GM12872 (cell line): ENCODE measurements around the gene TMEM185A.

Experiments
- TF ChIP-seq, protein P1 (sequence below): IDR thresholded peaks from 3 replicates; pipeline ENCODE4 v1.5.1; 2011; ENCODE audit warnings: low read depth, mild to moderate bottlenecking, low read length, moderate library complexity; ENCODE audit not compliant: insufficient read depth

The TMEM185A gene

DNA sequence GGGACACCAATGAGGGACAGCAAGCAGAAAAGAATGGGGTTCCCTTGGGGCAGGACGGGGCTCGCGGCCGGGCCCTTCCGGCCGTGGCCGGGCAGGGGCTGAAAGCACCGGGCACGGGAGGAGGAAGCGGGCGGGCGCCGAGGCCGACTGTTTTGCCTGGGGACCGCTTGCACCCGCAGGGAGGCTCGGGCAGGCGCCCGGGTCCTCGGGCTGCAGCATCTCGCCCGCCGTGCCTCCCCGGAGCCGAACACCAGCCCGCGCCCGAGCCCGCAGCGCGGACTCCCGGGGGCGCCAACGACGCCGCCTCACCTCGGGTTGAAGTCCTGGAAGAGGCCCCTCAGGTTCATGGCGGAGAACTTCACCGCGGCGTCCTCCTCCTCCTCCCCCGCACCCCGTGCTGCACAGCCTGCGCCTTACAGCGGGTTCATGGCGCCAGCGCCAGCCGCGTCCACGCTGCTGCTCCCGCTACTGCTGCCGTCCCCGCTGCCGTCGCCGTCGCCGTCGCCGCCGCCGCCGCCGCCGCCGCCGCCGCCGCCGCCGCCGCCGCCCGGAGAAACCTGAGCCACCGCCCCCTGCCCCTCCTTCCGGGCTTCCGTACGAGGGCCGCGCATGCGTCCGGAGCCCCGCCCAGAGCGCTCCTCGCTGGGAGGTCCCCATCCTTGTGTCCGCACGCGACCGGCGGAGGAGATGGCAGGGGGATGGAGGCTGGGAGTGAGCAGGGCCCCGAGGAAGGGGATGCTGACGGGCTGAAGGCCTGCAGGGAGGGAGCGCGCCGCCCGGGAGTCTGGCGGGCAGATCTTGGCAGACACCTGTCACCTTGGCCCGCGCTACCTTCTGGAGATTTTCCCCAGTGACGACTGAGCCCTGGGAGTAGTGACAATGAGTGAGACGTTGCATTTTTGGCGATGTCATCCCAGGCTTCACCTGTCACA is at the start of gene TMEM185A:
TSS of gene TMEM185A (minus strand) at position 559 of the 932 bp plus-strand sequence. CDS start at position 347, 212 bp downstream.
- TF ChIP-seq, protein P1, sequence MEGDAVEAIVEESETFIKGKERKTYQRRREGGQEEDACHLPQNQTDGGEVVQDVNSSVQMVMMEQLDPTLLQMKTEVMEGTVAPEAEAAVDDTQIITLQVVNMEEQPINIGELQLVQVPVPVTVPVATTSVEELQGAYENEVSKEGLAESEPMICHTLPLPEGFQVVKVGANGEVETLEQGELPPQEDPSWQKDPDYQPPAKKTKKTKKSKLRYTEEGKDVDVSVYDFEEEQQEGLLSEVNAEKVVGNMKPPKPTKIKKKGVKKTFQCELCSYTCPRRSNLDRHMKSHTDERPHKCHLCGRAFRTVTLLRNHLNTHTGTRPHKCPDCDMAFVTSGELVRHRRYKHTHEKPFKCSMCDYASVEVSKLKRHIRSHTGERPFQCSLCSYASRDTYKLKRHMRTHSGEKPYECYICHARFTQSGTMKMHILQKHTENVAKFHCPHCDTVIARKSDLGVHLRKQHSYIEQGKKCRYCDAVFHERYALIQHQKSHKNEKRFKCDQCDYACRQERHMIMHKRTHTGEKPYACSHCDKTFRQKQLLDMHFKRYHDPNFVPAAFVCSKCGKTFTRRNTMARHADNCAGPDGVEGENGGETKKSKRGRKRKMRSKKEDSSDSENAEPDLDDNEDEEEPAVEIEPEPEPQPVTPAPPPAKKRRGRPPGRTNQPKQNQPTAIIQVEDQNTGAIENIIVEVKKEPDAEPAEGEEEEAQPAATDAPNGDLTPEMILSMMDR: no peak

DNA sequence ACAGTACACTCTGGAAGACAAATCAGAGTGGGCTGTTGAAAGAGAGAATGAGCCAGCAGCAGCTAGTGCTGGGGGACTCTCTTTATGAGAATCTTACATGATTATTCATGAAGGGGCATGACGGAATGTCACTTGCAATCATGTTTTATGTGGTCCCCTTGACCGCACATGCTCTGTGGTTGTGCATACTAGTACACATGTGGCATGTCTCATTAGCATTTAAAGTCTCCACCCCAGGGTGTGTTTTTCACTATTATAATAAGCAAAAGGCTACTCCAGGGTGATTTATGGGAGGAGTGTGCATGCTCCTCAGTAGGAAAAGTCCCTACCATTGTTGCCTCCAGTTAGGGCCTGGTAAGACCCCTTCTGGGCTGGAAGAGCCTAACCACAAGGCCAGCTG is 49.6 kb upstream of the TMEM185A start:
- TF ChIP-seq, protein P1: no peak

DNA sequence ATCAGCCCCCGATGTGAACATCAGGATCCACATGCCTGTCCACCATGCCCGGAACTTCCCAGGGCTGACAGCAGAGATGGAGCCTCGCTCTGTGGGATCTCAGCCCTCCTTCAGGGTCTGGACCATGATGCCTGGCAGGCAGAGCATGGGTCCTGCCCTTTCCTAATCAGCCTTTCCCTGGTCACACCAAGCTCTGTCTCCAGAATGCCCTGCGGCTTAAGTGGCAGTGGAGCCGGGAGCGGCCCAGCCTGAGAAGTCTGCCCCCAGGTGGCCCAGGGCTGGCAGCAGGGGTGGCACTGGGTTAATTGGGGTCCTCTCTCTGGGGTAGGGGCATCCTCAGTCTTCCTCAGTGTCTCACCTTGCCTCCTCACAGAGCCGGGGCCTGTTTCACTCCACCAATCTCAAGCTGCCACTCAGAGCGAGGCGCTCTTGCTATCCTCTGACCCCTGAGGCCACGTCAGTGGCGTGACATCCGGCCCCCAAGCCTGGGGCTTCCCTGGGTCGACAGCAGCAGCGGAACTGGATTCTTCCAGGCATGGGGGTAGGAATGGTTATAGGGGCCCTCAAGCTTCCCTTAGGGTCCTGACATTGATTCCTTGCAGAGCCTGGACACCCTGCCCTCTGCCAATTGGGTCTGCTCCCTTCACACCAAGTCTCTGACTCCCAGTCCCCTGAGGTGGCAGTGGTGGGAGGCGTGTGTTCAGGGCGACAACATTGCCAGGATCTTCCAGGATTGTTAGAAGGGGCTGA is 20.8 kb upstream of the TMEM185A start:
- TF ChIP-seq, protein P1: no peak

DNA sequence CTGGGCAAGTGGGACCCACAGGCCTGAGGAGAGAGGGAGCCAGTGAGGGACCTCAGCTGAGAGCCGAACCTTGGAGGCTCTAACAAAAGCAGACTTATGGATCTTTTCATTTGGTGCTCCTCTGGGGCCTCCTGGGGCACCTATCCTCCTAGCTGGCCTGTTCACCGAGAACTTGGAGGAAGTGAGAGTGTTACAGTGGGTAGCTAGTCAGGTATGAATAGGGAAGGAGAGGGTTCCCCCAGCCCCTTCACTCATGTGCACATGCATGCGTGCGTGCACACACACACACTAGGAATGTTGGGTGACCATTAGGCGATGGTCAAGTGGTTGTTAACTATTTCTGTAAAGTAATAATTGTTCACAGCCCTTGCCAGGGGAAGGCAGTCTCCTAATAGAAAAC is 18.6 kb upstream of the TMEM185A start:
- TF ChIP-seq, protein P1: no peak

DNA sequence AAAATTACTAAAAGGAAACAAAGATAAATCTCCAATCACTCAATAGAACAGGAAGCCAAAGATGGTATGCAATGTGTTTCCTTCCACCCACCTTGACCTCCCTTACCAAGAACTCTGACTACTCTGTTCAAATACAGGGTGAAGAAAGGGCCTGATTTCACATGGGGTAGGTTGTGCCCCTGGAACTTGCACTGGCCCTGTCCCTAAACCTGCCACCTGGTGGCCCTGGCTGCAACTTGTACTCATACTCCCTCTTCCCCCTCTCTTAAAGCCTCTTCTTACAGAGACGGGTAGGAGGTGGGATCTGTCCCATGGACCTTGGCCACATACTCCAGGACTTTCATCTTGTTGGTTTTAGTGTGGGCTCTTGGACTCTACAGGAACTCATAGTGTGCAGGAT is 17.3 kb upstream of the TMEM185A start:
- TF ChIP-seq, protein P1: no peak

DNA sequence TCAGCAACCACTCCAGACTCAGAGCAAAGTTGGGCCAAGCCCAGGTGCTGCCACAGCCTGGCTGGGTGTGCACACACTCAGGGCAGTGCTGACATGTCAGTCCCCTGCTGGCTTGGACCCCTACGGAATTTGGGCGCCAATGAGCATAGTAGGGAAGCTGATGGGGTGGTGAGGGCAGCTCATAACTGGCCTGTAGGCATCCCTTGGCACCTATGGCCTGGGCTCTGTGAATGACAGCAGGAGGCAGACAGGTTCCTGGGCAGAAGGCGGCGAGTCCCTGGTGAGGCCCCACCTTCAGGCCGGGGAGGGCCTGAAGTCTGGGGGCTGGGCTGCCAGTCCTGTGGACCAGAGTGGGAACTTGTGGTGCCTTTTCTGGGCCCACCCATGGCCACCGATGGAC is 15.9 kb upstream of the TMEM185A start:
- TF ChIP-seq, protein P1: no peak

DNA sequence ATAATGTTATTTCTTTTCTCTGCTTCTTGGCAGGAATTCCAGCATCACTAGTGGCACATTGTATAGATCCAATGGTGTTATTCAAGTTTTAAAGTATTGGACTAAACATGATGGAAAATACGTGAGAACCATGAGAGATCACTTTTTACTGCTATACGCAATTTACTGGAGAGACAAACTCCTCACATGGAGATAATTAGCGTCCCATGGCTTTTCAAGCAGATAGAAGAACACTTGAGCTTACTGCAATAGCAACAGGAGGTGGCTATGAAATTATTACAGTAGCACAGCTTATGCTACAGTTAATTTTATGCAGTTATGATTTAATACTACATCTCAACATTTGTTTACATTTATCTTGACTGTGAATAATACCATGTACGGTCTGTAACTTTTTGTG is 11.9 kb upstream of the TMEM185A start:
- TF ChIP-seq, protein P1: no peak
